Upper lobe of left lung (tissue), 4 donors: Measurements from ENCODE around the gene ARHGAP23.

Source experiments
- CTCF ChIP-seq, 6 experiments: fragments of 450-650 bp in 4 of 6; fragments of 200-600 bp in 2 of 6; sonication (generic) in 2 of 6; IDR thresholded peaks; one replicate each; pipeline ENCODE4 v1.5.1; 2016 to 2019; ENCODE audit warnings: antibody characterized with exemption in 6 of 6
- EP300 ChIP-seq, 4 donors: sonication (generic); formaldehyde crosslinking; IDR thresholded peaks; one replicate each; pipeline ENCODE4 v1.5.1; 2017; ENCODE audit warnings: antibody characterized with exemption in 4 of 4, control low read depth in 2 of 4
- POLR2A ChIP-seq, 4 donors: fragments of 450-650 bp; IDR thresholded peaks; one replicate each; pipeline ENCODE4 v1.5.1; 2016 to 2017; ENCODE audit warnings: antibody characterized with exemption in 4 of 4, mild to moderate bottlenecking in 2 of 4
- POLR2AphosphoS5 ChIP-seq, 2 donors: sonication (generic); formaldehyde crosslinking; IDR thresholded peaks; one replicate each; pipeline ENCODE4 v1.5.1; 2017; ENCODE audit warnings: antibody characterized with exemption in 2 of 2

- no peak for TF ChIP-seq CTCF (IDR thresholded peaks at IDR 0.05)
- TF ChIP-seq POLR2A (IDR thresholded peaks at IDR 0.05): no peak
- no peak for TF ChIP-seq EP300 (IDR thresholded peaks at IDR 0.05)
- no peak for TF ChIP-seq POLR2AphosphoS5 (IDR thresholded peaks at IDR 0.05)
Observed at GRCh38 chr17:38465391-38466345, 37.4 kb downstream of the ARHGAP23 start.
